ENCODE data around the gene RXRB. TPM values are rescaled to one million over a fixed set of nuclear protein-coding genes. Genes with fewer than 3 reads are reported as not detected.

Gene RXRB
- total and polyA plus RNA-seq, 2 of the 13 experiments (the other 11 are each of a cell fraction or from before 2014, with no cell fraction given) = 26.7 to 55.7 TPM

- TF ChIP-seq UBTF (CRISPR knock-in tag; IDR thresholded peaks at IDR 0.05) (peak; percentile 88), FOXK2 (IDR thresholded peaks at IDR 0.05) (no peak), ZNF407 (CRISPR knock-in tag; IDR thresholded peaks at IDR 0.05; ENCODE audit: not compliant biosample characterization) (peak; percentile 88), ZFP1 (CRISPR knock-in tag; IDR thresholded peaks at IDR 0.05) (no peak; the same call in 1 of the 2 replicates), ZFP37 (CRISPR knock-in tag; IDR thresholded peaks at IDR 0.05; ENCODE audit: borderline replicate concordance) (no peak), ARID2 (CRISPR knock-in tag; IDR thresholded peaks at IDR 0.05; ENCODE audit: borderline replicate concordance) (peak; percentile 75; the same call in 1 of the 2 replicates), EED (CRISPR knock-in tag; IDR thresholded peaks at IDR 0.05) (no peak), MED1 (CRISPR knock-in tag; IDR thresholded peaks at IDR 0.05) (peak; percentile 69), ZNF557 (CRISPR knock-in tag; IDR thresholded peaks at IDR 0.05) (peak; percentile 81; the same call in 1 of the 2 replicates), SALL1 (CRISPR knock-in tag; IDR thresholded peaks at IDR 0.05) (peak; percentile 83), ZSCAN12 (CRISPR knock-in tag; IDR thresholded peaks at IDR 0.05) (peak; percentile 88; the same call in 1 of the 2 replicates), ZFP91 (CRISPR knock-in tag; IDR thresholded peaks at IDR 0.05; ENCODE audit: borderline replicate concordance) (peak; percentile 96), ZNF704 (CRISPR knock-in tag; IDR thresholded peaks at IDR 0.05; ENCODE audit: borderline replicate concordance) (no peak)
Observed at GRCh38 chr6:33200219-33201146, at the start of gene RXRB, which contains the start of gene SLC39A7 (continued).
